NK-92 (cell line): ENCODE data around the gene EXOC3L4.
"Not testable (repeated sequence)": the region's sequence is repeated elsewhere in the genome, so short reads cannot be mapped to it uniquely, and the experiment has no call there.

Experiments
- DNase-seq: peaks from one replicate; lab custom pipeline; 2025; ENCODE audit not compliant: unreplicated experiment; lab: John Stamatoyannopoulos, UW

The EXOC3L4 gene

DNA sequence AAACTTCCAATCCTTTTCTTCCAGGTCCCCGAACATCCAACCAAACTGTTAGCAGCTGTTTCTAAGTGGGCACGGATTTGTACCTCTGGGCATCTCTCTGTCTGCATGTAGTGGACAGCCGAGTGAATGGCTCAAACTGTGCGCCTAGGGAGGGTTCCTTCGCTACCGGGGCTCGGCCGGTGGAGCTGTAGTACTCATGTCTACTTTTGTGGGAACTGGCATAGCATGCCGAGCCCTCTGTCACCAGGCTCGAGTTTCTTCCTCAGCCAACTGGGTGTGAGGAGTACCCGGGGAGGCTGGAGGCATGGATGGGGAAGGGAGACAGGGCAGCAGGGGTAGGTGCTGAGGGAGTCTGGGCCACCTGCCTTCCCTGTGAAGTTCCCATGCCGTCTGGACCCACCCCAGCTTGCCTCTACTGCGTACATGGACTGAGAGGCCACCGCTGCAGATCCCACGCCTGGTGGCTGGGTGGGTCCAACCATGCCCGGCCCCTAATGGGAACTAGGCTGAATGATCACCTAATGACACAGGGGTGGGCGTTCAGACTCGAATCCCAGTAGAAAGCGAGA lies 51.7 kb downstream of the EXOC3L4 start:
- no peak for DNase-seq

DNA sequence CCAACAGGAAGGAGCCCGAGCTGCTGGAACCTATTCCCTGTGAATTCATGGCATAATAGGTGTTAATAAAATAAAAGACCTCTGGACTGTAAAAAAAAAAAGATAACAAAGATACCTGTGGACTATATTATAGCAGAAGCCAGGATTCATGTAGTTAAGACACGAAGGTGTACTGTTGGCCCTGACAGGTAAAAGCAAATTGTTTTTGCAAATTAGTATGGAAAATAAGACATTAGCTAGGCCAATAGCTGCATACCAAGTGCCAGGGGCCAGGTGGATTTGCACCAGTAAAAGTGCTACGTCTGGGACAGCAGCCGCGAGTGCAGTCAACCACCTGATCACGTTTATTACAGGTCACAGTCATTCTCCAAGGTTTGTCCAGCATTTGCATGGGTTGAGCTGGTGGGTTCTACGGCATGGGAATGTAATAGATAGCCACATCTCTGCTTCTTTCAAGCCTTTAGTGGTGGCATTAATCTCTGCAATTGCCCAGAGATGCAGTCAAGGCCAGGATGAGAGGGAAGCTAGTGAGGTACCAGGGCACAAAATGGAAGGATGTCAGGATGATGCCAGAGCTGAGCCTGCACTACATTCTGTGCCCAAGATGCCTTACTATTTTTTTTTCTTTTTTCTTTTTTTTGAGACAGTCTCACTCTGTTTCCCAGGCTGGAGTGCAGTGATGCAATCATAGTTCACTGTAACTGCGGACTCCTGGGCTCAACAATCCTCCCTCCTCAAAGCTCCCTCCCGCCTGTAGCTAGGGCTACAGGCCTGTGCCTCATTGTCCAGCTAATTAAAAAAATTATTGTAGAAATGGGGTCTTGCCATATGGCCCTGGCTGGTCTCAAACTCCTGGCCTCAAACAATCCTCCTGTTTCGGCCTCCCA lies 55.1 kb downstream of the EXOC3L4 start:
- no peak for DNase-seq

DNA sequence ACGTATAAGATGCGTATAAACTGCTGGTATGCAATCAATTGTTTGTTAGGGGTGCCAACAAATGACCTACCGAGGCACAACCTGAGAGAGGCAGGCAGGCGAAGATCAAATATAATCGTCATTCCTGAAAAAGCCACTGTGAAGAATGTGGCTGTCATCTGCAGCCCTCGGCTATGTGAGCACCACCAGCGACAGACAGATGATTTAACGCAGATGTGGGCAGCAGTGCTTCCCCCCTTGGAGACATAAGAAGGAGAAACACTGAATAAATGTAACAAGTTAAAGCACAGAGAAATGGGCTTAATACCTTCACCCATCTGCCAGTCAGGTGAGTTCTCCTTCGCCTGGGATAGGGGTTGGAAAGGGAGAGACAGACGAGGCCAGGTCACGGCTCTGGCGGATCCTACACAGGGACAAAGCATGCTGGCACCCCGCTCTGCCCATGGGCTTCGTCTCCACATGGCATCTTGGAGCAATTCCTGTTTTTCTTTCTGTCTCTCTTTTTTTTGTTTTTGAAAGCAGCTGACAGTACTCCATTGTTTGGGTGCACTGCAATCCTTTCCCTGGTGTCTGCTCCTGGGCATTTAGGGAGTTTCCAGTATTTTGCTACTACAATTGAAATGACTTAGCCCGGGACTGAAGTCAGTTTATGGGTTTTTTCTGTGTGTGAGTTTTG lies 56.9 kb downstream of the EXOC3L4 start:
- DNase-seq: no peak

DNA sequence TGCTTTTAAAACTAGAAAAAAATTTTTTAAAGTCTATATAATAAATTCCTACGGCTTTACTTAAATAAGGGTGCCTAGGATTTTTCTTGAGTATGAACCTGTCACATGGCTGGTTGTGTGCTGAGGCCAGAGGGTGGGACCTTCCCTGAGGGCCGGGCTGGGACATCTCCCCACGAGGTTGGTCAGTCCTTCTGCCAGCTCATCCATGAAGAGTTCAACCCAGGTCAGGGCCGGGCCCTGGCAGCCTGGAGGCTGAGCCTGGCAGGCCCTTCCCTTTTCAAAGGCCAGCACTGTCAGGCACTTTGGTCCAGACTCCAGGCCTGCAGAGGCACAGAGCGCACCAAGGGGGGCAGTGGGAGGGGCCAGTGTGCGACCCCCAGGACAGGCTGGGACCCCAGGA lies 60.5 kb downstream of the EXOC3L4 start:
- DNase-seq: no peak

DNA sequence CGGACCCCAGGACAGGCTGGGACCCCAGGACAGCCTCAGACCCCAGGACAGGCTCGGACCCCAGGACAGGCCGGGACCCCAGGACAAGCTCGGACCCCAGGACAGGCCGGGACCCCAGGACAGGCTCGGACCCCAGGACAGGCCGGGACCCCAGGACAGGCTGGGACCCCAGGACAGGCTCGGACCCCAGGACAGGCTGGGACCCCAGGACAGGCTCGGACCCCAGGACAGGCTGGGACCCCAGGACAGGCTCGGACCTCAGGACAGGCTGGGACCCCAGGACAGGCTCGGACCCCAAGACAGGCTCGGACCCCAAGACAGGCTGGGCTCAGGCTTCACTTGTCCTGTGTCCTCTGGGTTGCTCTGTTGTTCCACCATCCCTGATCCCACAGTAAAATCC lies 60.9 kb downstream of the EXOC3L4 start:
- not testable (repeated sequence) for DNase-seq

DNA sequence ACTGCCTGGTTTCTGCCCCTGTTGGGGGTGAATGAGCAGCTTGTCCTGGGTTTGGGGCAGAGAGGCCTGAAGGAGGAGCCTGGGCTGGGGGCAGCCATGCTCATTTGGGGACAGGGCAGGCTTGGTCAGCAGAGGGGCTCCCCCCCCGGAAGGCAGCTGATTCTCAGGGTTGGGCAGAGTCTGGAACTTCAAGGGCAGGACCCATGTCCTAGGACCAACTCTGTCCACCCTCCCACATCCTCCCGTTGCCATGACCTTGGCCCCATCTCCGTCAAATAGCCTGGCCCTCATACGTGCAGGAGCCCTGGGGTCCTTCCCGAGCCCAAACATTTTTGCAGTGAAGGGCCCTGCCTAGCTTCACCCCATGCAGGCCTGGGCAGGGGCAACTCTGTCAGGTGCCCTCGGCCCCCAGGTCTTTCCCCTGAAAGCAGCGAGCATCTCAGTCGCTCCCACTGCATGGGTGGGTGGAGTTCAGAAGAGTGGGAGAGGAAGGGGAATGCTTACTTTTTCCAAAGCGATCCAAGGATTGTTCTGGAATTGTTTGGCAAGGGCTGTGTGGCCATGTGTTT lies 61.4 kb downstream of the EXOC3L4 start:
- DNase-seq: no peak

DNA sequence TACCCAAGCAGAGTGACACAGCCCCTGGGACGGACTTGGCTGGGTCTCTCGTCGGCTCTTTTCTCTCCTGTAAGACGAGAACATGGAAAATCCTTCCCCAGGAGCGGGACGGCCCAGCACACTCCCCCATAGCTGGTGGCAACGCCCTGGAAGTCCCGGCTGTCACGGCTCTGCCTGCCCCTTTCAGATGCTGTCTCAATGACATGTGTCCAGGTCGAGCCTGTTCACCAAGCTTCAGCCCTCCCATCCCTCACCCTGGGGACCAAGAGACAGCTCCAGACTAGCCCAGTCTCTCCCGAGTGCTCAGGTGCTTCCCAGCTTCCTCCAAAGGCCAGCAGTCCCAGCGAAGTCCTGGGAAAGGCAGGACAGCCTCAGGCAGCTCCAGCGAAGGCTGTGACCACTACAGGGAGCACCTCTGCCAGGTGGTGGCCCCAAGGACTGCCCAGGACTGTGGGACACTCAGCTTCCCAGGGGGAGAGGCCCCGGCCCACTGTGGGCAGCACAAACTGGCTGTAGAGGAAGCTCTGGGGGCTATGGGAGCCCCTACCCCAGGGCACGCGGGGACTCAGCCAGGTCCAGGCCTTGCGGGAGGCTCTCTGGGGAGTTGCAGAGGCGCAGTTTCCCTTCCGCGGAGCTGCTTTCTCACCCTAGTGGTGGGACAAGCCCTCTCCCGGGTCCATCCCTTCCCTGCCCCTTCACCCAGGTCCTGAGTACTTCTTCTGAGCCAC lies 62.3 kb downstream of the EXOC3L4 start:
- DNase-seq: no peak

DNA sequence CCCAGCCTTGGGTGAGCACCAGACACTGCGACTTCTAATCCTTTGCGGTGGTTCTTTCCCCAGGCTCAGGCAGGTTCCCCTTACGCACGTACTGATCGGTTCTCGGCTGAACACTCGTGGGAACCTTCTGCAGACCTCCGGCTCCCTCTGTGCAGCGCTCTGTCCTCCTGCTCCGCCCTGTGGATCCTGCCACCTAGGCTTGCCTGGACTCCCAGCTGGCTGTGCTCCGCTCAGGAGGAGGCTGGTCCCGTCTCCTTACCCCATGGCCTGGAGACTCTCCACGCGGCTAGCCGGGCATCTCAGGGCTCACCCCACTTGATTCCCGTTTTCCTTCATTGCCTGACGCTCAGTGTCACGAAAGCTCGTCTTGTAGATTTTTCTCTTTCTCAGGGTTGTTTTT lies 63.4 kb downstream of the EXOC3L4 start:
- no peak for DNase-seq

DNA sequence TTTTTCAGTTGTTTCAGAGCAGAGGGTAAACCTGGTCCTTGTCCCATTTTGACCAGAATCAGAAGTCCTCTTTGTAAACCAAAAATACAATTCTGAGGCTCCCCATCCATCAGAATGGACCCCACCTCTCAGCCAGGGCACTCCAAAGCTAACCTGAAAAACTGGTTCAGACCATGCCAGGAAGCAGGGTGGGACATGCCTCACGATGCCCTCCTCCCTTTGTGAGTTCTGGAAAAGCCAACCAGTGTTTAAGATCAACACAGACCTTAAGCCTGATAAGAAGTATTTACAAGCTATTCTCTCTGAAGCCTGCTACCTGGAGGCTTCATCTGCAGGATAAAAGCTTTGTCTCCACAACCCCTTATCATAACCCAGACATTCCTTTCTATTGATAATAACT lies 64.2 kb downstream of the EXOC3L4 start:
- no peak for DNase-seq
